GM10847 (cell line): Measurements from ENCODE around the gene NEK9.

Experiments used
- POLR2A ChIP-seq: IDR thresholded peaks from 2 replicates; pipeline ENCODE4 v1.6.1; 2011; ENCODE audit not compliant: insufficient read length; ENCODE audit errors: extremely low read depth

Gene NEK9

DNA sequence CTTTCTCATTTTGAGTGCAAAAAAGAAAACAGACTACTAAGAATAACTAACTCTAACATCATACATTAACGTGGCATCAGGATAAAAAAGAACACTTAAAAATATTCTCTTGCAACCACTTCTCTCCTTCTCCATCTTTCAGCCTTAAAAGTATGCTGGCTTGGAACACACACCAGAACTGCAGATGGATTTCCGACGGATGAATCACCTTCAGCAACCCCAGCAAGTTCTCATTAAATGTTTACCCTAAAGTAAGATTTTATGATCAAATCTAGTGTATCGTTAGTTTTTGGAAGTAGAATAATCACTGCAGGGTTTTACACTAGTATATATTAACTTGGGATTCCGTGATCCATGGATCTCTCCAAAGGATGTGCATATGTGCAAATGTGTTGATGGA is 1.2 kb downstream of the NEK9 start:
- no peak for TF ChIP-seq POLR2A

DNA sequence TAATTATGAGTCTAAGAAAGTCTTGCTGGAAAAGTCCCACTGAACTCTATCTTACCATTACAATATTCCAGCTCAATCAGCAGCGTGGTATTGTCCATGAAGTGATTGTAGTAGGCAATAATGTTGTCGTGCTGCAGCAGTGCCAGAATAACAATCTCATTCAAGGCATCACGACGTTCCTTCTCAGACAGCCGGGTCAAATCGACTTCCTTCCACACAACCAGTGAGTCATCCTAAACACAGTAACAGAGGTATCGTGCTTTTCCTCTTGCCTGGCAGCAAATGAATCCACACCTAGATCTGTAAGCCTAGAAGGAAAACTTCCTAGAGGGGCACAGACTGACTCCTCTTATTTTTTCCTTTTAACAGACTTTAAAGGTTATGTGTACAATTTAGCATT is 2.9 kb downstream of the NEK9 start:
- no peak for TF ChIP-seq POLR2A

DNA sequence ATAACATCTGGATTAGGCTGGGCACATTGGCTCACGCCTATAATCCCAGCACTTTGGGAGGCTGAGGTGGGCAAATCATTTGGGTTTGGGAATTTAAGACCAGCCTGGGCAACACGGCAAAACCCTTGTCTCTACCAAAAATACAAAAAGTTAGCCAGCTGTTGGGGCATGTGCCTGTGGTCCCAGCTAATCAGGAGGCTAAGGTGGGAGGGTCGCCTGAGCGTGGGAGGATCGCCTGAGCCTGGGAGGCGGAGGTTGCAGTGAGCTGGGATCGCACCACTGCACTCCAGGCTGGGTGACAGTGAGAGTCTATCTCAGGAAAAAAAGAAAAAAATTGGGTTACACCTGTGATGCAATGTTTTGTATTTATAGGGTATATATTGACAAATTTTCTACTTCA is 5.3 kb downstream of the NEK9 start:
- no peak for TF ChIP-seq POLR2A

DNA sequence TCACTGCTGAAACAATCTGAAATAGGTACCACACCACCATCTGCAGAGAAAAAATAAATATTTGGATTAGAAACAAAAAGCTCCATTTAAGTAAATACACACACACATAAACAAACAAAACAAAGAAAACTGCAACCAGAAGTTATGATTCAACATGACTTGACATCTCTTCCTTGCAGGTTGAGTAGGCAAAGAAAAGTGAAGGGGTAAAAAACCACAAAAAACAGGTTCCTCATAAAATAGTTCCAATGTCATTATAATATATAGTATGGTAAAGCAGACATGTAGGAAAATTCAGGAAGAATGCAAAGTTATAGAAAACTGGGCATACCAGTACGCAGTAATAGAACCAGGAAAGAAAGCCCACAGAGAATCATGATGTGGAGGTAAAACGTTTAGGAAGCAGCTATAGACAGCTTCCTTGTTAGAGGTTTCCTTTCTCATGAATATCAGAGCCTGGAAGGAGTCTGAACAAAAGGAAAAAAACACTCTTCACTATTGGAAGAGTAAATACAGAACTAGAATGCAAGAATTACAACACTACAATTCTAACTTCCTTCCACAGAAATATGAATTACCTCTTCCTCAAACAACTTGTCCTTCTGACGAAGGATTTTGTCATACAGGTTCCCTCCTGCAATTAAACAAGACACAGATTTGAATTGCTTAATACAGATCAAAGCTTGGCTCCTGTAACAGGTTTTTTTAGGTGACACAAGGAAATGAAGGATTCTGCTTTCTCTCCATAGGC is 6.1 kb downstream of the NEK9 start:
- no peak for TF ChIP-seq POLR2A

DNA sequence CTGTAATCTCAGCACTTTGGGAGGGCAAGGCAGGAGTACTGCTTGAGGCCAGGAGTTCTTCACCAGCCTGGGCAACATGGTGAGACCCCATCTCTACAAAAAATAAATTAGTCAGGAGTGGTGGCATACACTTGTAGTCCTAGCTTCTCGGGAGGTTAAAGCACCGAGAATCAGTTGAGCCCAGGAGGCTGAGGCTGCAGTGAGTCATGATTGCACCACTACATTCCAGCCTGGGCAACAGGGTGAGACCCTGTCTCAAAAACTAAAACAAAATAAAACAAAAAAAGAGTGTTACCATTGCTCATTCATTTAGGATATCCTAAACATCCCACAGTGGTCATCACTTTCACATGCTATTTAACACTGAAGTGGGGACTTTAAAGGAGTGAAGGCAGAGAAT is 7.8 kb downstream of the NEK9 start:
- TF ChIP-seq POLR2A = no peak

DNA sequence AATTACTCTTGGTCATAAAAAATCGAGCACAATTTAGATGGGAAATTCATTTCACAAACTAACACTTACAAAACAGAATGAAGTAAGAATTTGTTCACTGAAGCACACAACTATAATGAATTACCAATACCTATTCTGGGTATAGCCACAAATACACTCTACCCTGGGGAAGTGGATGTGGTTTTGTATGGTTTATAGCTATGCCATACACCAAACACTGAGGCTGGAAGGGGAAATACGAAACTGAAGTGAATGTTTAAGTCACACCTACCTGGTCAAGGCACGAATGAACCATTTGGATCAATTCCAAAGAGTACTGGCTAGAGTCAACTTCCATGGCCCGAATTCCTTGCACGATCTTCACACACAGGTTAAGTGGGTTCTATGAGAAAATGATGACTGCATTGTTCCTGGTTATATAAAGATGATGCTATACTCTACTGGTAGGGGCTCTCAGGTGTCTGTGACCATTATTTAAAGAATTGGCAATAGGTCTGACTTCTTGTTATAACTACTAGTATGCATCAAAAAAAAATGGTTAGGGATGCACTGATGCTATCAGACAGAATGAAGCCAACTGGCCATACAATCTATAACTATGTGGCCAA is 12.8 kb downstream of the NEK9 start:
- no peak for TF ChIP-seq POLR2A

DNA sequence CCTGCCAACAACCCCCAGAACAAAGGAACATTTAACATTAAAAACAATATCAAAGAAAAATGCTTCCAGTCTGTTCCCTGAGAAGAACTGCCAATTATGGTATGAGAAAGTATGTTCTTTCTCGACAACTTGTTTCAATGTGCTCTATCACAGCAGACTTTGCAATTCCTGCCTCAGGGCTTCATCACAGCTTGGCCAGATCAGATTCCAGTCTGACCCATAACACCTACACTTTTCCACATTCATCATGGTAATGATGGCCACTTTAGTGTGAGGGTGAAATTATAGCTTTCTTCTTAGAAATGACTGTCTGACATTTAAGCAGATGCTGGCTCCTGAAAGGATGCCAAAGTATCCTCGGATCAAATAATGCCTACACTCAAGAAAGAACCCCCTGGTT is 17.0 kb downstream of the NEK9 start:
- TF ChIP-seq POLR2A = no peak

DNA sequence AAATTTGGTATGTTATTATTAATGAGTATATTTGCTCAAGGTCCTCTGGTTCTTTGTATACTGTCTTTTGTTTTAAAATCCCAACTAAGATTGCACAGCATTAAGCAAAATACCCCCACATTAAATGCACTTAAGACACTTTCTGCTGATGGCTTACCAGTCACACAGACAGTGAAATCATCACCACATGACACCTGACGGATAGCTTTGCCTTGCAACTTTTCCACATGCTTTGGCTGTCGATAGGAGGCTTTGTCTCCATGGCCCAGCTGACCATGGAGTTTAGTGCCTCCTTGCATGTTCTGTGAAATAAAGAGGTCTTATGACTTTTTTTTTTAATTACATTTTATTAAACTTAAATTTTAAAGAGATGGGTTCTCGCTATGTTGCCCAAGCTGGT is 19.7 kb downstream of the NEK9 start:
- no peak for TF ChIP-seq POLR2A

DNA sequence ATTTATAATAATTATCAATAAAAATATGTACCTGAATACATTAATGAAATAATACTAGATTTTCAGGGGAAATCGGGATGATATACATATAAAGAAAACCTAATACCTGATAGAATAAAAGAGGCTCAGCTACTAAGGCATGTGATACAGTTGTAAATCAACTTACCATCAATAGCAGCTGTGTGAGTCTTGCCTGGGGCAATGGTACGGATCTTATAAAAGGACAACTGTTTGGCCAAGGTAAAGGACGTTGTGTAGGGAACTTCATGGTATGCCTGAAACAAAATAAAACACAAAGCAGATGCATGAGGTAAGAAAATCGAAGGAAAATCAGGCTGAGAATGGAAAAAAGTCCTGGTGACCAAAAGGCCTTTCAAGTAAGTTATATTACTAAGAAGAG is 25.4 kb downstream of the NEK9 start:
- no peak for TF ChIP-seq POLR2A

DNA sequence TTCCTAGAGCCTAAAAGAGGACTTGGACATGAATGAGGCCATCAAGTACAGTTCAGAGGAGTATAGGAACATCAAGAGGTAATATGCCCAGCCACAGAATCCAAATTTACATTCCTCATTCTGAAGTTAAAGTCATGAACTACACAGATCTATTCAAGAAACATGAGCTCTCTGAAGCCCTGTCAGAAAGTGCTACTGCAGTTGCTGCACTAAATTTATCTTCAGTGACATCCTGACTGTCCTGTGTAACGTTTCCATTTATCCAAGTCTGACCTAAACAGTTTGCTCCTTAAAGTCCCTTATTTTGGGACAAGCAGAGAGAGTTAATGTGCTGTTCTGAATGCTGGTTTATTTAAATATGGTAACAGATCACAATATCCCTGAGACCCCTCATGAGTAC is 28.2 kb downstream of the NEK9 start:
- TF ChIP-seq POLR2A = no peak

DNA sequence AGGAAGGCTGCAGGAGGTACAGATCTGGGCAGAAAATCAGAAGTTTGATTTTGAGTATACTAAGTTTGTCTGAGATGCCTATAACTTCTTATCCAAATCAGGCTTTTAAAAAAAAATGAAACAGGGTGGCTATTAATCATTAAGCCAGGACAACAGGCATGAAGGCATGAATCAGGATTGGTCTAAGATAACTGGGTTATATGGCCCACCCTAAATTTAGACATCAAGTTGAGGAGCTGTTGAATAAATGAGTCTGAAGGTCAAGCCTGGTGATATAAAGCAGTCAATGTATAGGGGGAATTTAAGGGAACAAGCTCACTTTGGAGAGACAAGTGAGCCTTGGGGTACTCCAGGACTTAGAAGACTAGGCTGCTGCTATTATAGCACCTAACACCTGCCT is 28.6 kb downstream of the NEK9 start:
- no peak for TF ChIP-seq POLR2A

DNA sequence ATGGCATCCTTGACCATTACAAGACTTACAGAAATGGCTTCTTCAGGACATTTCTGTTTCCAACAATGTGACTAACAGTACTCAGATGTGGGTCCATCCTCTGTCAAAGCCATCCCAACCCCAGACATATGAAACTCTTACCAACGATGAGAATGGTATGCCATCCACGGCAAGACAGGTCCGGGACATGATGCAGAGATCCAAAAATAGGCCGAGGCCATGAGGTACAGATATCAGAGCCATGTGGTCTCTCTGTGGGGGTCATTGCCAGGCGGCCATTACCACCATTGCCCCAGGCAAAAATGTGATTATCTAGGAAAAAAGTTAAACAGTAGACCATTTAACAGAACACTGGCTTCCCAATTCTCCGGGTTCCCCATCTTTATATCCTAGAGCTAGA is 29.9 kb downstream of the NEK9 start:
- TF ChIP-seq POLR2A = no peak

DNA sequence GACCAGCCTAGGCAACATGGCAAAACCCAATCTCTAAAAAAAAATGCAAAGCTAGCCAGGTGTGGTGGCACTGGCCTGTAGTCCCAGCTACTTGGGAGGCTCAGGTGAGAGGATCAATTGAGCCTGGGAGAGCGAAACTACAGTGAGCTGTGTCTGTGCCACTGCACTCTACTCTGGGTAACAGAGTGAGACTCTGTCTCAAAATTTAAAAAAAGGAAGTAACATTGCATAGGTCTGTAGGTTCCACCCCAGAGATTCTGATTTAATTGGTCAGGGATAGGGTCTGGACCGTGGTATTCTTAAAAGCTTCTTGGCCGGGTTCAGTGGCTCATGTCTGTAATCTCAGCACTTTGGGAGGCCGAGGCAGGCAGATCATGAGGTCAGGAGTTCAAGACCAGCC is 31.2 kb downstream of the NEK9 start:
- no peak for TF ChIP-seq POLR2A

DNA sequence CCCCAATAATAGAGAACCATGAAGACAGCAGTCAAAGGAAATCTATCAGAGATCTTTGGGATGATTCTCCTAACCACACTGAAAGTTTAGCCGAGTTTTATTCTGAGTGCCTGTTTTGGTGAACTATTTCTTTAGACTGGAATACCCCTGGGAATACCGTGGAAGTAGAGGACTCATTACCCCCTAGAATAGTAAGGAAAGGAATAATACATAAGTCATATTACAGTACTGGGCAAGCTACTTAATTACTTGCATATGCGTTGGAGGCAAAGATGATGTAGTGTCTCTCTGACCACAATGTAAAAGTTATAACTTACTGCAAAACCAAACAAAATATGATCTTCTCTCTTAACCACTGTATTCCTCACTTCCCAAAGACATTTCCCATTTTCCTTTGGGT is 32.0 kb downstream of the NEK9 start:
- no peak for TF ChIP-seq POLR2A

DNA sequence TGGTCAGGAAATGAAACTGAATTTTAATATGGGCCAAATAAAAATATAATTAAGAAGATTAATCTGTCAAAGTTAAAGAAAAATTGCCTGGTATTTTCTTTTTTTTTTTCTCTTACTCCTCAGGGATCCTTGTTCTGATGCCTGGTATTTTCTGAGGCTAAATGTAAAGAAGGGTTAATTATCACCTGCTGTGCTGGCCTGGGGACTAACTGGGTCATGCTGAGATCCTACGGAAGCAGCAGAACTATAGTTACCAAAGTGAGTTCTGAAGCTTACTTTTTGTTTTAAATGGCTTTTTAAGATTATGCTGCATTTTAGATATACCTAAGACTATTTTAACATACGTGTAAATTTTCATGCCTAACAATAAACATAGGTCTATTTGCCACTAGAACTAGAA is 34.1 kb downstream of the NEK9 start:
- TF ChIP-seq POLR2A = no peak

DNA sequence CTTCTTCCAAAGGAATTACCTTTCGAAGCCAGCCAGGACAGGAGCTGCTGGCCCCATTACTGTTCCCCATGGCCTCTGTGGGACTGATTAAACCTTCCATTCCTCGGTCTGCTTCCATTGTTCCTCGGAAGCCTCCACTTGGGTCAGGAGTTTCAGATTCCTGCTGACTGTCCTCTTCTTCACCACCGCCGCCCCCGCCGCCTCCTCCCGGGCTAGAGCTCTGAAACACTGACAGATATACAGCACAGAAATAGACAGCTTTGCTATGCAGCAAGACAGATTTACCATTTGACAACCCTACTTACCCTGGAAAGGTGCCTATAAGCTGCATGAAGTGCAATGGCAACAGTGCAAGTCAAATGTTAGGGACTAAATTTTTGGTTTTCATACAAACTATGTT is 35.6 kb downstream of the NEK9 start:
- no peak for TF ChIP-seq POLR2A

DNA sequence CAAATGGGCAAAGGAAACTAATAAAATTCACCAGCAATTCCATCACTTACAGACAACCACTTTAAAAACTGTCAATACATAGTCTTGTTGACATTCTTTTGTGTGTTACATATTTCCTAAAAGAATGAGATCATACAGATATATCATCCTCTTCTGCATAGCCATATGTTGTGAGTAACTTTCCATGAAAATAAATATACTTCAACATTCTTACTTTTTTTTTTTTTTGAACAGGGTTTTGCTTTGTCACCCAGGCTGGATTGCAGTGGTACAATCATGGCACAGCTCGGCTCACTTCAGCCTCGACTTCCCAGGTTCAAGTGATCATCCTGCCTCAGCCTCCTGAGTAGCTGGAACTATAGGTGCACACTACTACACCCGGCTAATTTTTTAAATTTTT is 36.5 kb downstream of the NEK9 start:
- no peak for TF ChIP-seq POLR2A
